ENCODE measurements around the gene THSD7B.

The THSD7B gene

GRCh38 chr2:137535897-137536296 is 770.6 kb downstream of the THSD7B start:
- Histone ChIP-seq H3K4me1 (ENCODE audit: control insufficient read depth, low read length) (no peaks in the 10 kb centered on the region), H4K20me1 (ENCODE audit: control insufficient read depth, insufficient read depth, low read depth, low read length) (no peaks in the 10 kb centered on the region), H3K79me2 (ENCODE audit: control insufficient read depth, low read length) (no peaks in the 10 kb centered on the region), H3K9me3 (ENCODE audit: control insufficient read depth, insufficient read depth, low read length) (no peaks in the 10 kb centered on the region), H3K36me3 (ENCODE audit: control insufficient read depth, low read length) (no peaks in the 10 kb centered on the region), H3K9me2 (replicated peaks; ENCODE audit: control insufficient read depth, low read length) (no peaks in the 10 kb centered on the region), H3K27ac (ENCODE audit: low read depth, low read length) (no peak overlapping the region), H3K4me3 (ENCODE audit: low read length) (no peak overlapping the region), H3K27me3 (ENCODE audit: control insufficient read depth, low read length) (no peaks in the 10 kb centered on the region), H3K4me2 (ENCODE audit: low read length) (no peak overlapping the region), H3F3A (ENCODE audit: control insufficient read depth, insufficient read depth) (no peaks in the 10 kb centered on the region)
- no peak for TF ChIP-seq CTCF (IDR thresholded peaks at IDR 0.05; ENCODE audit: low read depth, low read length, poor library complexity, severe bottlenecking)
- no peak for TF ChIP-seq EZH2phosphoT487 (IDR thresholded peaks at IDR 0.05; ENCODE audit: borderline replicate concordance, low read length)

GRCh38 chr2:137539336-137539735 is 774.0 kb downstream of the THSD7B start:
- no peak overlapping the region for H3K4me3 ChIP-seq (ENCODE audit: low read length)
- no peaks in the 10 kb centered on the region for H3K27me3 ChIP-seq (ENCODE audit: control insufficient read depth, low read length)
- H3K36me3 ChIP-seq (ENCODE audit: control insufficient read depth, low read length): no peaks in the 10 kb centered on the region
- H3K27ac ChIP-seq (ENCODE audit: low read depth, low read length): no peak overlapping the region
- no peaks in the 10 kb centered on the region for H4K20me1 ChIP-seq (ENCODE audit: control insufficient read depth, insufficient read depth, low read depth, low read length)
- no peaks in the 10 kb centered on the region for H3K9me3 ChIP-seq (ENCODE audit: control insufficient read depth, insufficient read depth, low read length)
- no peaks in the 10 kb centered on the region for H3F3A ChIP-seq (ENCODE audit: control insufficient read depth, insufficient read depth)
- H3K4me1 ChIP-seq (ENCODE audit: control insufficient read depth, low read length): no peaks in the 10 kb centered on the region
- TF ChIP-seq EZH2phosphoT487 (IDR thresholded peaks at IDR 0.05; ENCODE audit: borderline replicate concordance, low read length): no peak
- TF ChIP-seq CTCF (IDR thresholded peaks at IDR 0.05; ENCODE audit: low read depth, low read length, poor library complexity, severe bottlenecking): no peak
- H3K79me2 ChIP-seq (ENCODE audit: control insufficient read depth, low read length): no peaks in the 10 kb centered on the region
- no peaks in the 10 kb centered on the region; the same call in 1 of the 2 replicates for H3K9me2 ChIP-seq (replicated peaks; ENCODE audit: control insufficient read depth, low read length)
- H3K4me2 ChIP-seq (ENCODE audit: low read length): no peak overlapping the region

- Histone ChIP-seq H3K4me3 (ENCODE audit: low read length) (no peak overlapping the region), H3F3A (ENCODE audit: control insufficient read depth, insufficient read depth) (no peaks in the 10 kb centered on the region), H3K79me2 (ENCODE audit: control insufficient read depth, low read length) (no peaks in the 10 kb centered on the region), H3K4me2 (ENCODE audit: low read length) (no peak overlapping the region), H3K4me1 (ENCODE audit: control insufficient read depth, low read length) (no peaks in the 10 kb centered on the region), H3K9me3 (ENCODE audit: control insufficient read depth, insufficient read depth, low read length) (no peaks in the 10 kb centered on the region), H3K27ac (ENCODE audit: low read depth, low read length) (no peak overlapping the region), H3K27me3 (ENCODE audit: control insufficient read depth, low read length) (no peaks in the 10 kb centered on the region), H4K20me1 (ENCODE audit: control insufficient read depth, insufficient read depth, low read depth, low read length) (no peaks in the 10 kb centered on the region), H3K9me2 (replicated peaks; ENCODE audit: control insufficient read depth, low read length) (no peaks in the 10 kb centered on the region), H3K36me3 (ENCODE audit: control insufficient read depth, low read length) (no peaks in the 10 kb centered on the region)
- TF ChIP-seq CTCF (IDR thresholded peaks at IDR 0.05; ENCODE audit: low read depth, low read length, poor library complexity, severe bottlenecking): no peak
- TF ChIP-seq EZH2phosphoT487 (IDR thresholded peaks at IDR 0.05; ENCODE audit: borderline replicate concordance, low read length): no peak
These were observed 782.5 kb downstream of the THSD7B start for GRCh38 chr2:137547842-137548241.

GRCh38 chr2:137566387-137566786 is 801.0 kb downstream of the THSD7B start:
- Histone ChIP-seq H3K9me2 (replicated peaks; ENCODE audit: control insufficient read depth, low read length) (no peaks in the 10 kb centered on the region), H3F3A (ENCODE audit: control insufficient read depth, insufficient read depth) (no peaks in the 10 kb centered on the region)
- no peak for TF ChIP-seq CTCF (IDR thresholded peaks at IDR 0.05; ENCODE audit: low read depth, low read length, poor library complexity, severe bottlenecking)
- no peak for TF ChIP-seq EZH2phosphoT487 (IDR thresholded peaks at IDR 0.05; ENCODE audit: borderline replicate concordance, low read length)

More at GRCh38 chr2:137566387-137566786, 801.0 kb downstream of the THSD7B start:
- Histone ChIP-seq H3K27ac (ENCODE audit: low read depth, low read length) (no peak overlapping the region), H3K79me2 (ENCODE audit: control insufficient read depth, low read length) (no peaks in the 10 kb centered on the region), H3K9me3 (ENCODE audit: control insufficient read depth, insufficient read depth, low read length) (no peaks in the 10 kb centered on the region), H3K4me3 (ENCODE audit: low read length) (no peak overlapping the region), H4K20me1 (ENCODE audit: control insufficient read depth, insufficient read depth, low read depth, low read length) (no peaks in the 10 kb centered on the region), H3K27me3 (ENCODE audit: control insufficient read depth, low read length) (no peaks in the 10 kb centered on the region), H3K36me3 (ENCODE audit: control insufficient read depth, low read length) (no peaks in the 10 kb centered on the region), H3K4me2 (ENCODE audit: low read length) (no peak overlapping the region), H3K4me1 (ENCODE audit: control insufficient read depth, low read length) (no peaks in the 10 kb centered on the region)

Measured in DOHH2 (cell line).